IPS-NIHi11 (cell line): Measurements from ENCODE around the gene ZNF57.
A peak's percentile ranks its signal among the peaks of the same experiment; 100 is the strongest.
"Not testable (repeated sequence)": the region's sequence is repeated elsewhere in the genome, so short reads cannot be mapped to it uniquely, and the experiment has no call there.

ENCODE experiments used
- DNase-seq: peaks from one replicate; pipeline ENCODE4 v3.0.0; 2012; ENCODE audit warnings: mixed read lengths, low spot score

Gene ZNF57

DNA sequence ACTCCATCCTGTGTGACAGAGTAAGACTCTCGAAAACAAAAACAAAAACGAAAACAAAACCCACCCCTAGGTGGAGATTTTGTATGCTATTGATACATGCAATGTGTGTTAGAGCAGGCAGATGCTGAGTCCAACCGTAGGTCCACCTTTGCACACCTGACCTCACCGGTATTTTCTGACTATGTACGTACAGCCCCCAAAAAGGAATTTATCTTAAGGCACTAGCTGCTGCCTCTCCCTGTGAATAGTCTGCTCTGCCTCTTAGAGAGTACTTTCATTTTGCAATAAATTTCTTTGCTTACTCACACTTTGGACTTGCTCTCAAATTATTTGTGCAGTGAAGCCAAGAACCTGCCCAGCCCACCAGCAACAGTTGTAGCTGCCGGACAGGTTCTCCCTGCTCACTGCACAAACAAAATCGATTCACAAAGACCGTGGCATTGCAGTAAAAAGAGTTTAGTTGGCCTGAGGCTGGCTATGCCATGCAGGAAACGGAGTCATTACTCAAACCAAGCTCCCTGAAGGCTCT is 52.3 kb downstream of the ZNF57 start:
- no peak for DNase-seq

DNA sequence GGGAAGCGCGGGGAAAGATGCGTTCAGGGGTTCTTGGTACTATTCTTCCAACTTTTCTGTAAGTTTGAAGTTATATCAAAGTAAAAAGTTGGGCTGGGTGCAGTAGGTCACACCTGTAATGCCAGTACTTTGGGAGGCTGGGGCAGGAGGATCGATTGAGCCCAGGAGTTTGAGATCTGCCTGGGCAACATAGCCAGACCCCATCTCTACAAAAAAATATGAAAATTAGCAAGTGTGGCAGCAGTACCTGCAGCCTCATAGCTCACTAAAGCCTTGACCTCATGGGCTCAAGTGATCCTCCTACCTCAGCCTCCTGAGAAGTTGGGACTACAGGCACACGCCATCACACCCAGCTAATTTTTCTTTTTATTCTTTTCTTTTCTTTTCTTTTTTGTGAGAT is 56.4 kb downstream of the ZNF57 start:
- no peak for DNase-seq

- no peak for DNase-seq
These were observed 59.4 kb downstream of the ZNF57 start for GRCh38 chr19:2960120-2960519.

DNA sequence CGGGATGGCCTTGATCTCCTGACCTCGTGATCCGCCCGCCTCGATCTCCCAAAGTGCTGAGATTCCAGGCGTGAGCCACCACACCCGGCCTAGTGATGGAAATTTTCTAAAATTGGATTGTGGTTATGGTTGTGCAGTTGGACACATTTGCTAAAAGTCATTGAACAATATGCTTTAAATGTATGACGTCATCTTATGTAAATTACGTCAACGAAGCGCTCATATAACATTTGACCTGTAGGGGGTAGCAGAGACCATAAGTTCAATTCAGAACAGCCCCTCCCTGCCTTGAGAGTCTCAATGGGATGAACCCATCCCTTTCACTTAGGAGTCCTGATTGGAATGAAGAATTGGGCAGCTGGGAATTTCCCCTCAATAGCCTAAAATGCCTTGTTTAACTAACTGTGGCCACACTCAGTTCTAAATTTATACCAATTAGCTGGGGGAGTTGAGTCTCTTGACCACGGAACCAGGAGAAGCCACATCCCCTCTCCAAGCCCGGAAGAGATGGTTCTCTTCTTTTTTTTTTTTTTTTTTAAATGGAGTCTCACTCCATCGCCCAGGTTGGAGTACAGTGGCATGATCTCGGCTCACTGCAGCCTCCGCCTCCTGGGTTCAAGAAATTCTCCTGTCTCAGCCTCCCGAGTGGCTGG is 61.4 kb downstream of the ZNF57 start:
- peak; percentile 80 for DNase-seq

GRCh38 chr19:2963122-2963521 is 62.4 kb downstream of the ZNF57 start:
- DNase-seq, result no peak

GRCh38 chr19:2963631-2964030 is 62.9 kb downstream of the ZNF57 start:
- not testable (repeated sequence) for DNase-seq

DNA sequence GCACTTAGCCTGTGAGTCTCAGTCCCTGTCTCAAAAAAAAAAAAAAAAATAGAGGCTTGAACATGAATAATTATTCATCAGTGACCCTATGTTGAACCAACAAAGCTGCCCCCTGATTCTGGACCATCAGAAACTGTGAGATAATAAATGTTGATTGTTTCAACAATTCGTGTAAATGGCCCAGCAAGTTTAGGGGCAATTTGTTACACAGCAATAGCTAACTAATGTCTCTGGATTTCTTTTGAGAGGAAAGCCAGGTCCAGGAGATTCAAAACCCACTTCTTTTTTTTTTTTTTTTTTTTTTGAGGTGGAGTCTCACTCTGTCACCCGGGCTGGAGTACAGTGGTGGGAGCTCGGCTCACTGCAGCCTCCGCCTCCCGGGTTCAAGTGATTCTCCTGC is 64.1 kb downstream of the ZNF57 start:
- DNase-seq, result no peak

GRCh38 chr19:2967972-2968371 is 67.2 kb downstream of the ZNF57 start:
- no peak for DNase-seq
